Stromal cell of bone marrow (primary cell): ENCODE results near the gene SCARF1.
"Not testable (repeated sequence)": the region's sequence is repeated elsewhere in the genome, so short reads cannot be mapped to it uniquely, and the experiment has no call there.

Source experiments
- DNase-seq: peaks from one replicate; pipeline ENCODE4 v3.0.0-alpha.2; 2012; ENCODE audit warnings: low read depth

SCARF1 gene

GRCh38 chr17:1645207-1646171 lies at the start of gene SCARF1:
TSS of gene SCARF1 (minus strand) at chr17:1645732. CDS start at chr17:1645697, 35 bp downstream.
- DNase-seq: no peak

- no peak for DNase-seq
Measured at GRCh38 chr17:1693339-1693738, 47.8 kb upstream of the SCARF1 start.

GRCh38 chr17:1690544-1691221 lies 45.2 kb upstream of the SCARF1 start:
- DNase-seq: no peak

GRCh38 chr17:1688405-1688804 lies 42.9 kb upstream of the SCARF1 start:
- not testable (repeated sequence) for DNase-seq

- no peak for DNase-seq
Measured at GRCh38 chr17:1686086-1686485, 40.6 kb upstream of the SCARF1 start.

DNA sequence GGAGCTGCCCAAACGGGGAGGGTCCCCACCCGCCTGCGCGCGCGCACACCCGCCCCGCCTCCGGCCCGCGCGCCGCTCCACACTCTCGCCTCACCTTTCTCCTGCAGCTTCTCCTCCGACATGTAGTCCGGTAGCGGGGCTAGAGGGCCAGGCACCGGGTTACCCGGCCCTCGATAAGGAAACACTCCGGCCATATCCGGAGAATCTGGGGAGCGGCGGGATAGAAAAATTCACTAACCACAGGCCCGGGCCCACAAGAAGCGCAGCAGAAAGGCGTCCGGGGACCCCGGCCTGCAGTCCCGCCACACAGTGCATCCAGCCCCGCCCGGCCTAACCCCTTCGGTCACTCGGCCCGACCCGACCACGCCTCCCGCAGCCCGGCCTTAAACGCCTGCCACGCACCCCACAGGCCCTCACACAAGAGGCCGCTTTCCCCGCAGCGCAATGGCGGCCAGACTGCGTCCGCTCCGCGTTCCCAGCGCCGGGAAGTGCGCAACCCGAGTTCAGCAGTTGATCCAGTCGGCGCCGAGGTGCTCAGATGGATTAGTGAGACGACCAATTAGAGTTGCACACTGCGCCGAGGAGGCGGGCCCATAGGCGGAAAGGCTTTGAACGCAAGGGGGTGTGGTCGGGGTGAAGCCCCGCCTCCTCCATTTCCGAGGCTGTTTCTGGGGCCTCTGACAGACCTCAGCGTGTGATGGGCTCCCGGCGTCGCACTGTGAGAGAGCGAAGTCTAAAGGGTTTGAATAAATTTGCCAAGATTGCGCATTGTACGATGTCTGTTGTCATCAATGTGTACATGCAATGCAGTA lies 39.1 kb upstream of the SCARF1 start, which contains the start of gene PRPF8:
TSS of gene PRPF8 (minus strand) at position 490 of the 812 bp plus-strand sequence. CDS start at position 194, 296 bp downstream.
- peak; percentile 95 for DNase-seq

DNA sequence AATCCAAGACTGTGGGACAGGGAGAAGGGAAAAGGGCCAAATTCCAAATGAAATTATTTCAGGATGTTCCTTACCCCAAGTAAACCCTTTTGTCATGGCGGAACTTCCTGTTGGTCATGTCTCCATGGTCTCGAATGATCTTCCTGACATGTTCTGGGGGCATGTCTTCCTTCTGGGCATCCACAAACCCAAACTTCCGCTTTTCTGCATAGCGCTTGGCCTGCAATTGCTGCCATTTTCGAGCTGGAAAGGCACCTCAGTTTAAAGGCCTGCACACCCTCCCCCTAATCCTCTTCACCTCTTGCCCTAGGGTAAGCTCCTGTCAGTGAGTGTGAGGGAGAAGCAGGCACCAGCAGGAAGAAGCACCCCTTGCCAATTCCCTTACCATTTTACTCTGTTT lies 37.9 kb upstream of the SCARF1 start:
- DNase-seq: no peak

GRCh38 chr17:1676401-1676800 lies 30.9 kb upstream of the SCARF1 start:
- DNase-seq: no peak

DNA sequence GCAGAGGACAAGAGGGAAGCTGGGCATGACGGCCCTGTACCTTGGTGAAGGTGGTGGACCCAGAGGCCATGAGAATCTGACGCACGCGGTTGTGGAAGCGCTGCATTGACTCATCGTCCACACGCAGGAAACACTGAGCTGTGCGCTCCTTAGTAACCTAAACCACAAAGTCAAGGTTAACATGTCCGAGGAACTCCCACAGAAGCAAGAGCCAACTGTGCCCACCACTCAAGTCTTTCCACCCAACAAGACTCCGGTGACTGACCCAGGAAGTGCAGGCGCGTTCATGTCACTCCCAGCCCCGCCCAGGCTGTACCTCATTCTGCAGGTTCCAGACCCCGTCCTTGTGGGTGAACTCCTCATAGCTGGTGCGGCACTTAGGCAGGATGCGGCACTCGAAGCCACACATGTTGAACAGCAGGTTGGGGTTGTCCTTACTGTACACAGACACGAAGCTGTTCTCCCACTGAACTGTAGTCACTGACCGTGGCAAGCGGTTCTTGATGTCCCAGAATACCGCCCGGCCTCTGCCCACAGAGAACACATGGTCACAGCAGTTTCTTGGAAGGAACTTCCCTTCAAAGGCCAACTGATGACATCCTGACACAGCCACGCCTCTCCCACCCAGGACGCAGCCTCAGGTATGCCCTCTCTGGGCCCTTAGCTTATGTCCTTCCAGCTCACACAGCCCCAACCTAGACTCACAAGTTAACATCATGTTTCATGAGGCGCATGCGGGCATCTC lies 27.7 kb upstream of the SCARF1 start:
- DNase-seq: no peak

DNA sequence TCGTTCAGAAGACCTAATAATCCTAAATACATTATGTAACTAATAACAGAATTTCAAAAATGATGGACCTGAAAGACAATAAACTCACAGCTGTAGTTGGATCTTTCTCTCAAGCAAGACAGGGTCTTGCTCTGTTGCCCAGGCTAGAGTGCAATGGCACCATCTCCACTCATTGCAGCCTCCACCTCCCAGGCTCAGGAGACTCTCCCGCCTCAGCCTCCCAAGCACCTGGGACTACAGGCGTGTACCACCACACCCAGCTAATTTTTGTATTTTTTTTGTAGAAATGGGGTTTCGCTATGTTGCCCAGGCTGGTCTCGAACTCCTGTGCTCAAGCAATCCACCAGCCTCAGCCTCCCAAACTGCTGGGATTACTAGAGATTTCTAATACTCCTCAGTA lies 18.4 kb upstream of the SCARF1 start:
- not testable (repeated sequence) for DNase-seq

DNA sequence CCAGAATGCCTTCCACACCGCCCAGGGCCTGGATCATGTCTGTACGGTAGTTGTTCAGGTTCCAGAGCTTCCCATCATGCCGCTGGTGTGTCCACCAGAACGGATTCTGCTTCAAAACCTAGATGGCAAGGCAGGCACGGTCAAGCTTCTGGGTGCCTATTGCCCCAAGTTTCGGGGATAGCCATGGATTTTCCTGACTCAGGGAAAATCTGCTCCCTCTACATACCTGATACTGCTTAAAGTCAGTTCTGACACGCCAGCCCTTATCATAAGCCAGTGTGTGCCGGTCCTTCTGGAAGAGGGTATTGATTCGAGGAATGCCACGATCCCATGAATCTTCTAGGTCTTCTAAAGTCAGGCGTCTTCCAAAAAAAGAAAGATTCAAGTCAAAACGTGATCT lies 15.5 kb upstream of the SCARF1 start:
- no peak for DNase-seq

DNA sequence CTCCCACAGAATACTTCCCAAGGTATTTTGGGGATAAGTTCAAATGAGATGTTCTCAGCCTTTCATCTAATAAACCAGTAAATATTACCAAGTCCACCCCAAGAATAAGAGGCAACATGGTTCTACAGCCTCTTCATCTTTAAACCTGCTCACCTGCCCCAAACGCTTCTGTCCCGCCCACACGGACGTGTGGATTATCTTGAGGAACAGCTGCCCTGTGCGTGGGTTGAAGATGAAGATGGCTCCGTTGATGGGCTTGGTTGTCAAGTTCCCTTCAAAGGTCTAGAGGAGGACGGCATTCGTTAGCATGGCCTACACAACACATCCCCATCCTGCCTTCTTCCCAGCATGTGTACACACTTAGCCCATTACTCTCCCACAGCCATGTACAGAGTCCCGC lies 12.6 kb upstream of the SCARF1 start:
- DNase-seq: no peak

- no peak for DNase-seq
Measured at GRCh38 chr17:1653735-1654134, 8.2 kb upstream of the SCARF1 start.

DNA sequence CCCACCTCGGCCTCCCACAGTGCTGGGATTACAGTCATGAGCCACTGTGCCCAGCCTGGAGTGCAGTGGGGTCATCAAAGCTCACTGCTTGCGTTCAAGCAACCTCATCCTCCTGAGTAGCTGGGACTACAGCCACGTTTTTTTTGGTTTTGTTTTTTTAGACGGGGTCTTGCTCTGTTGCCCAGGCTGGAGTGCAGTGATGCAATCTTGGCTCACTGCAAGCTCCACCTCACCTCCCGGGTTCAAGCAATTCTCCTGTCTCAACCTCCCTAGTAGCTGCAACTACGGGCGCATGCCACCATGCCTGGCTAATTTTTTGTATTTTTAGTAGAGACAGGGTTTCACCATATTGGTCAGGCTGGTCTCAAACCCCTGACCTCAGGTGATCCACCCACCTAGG lies 7.3 kb upstream of the SCARF1 start:
- not testable (repeated sequence) for DNase-seq

DNA sequence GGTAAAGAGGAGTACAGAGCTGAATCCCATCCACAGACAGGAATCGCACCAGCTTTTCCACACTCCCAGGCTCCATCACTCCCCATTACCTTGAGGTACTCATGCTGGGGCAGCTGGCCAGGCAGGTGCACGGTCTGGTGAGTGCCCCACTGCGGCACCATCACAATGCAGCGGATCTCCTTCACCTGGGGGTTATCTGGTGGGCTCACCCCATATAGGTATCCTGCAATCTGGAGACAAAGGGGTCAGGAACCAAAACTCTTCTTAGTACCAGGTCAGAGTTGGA lies 6.0 kb upstream of the SCARF1 start:
- no peak for DNase-seq

- no peak for DNase-seq
Measured at GRCh38 chr17:1650731-1651558, 5.4 kb upstream of the SCARF1 start.

DNA sequence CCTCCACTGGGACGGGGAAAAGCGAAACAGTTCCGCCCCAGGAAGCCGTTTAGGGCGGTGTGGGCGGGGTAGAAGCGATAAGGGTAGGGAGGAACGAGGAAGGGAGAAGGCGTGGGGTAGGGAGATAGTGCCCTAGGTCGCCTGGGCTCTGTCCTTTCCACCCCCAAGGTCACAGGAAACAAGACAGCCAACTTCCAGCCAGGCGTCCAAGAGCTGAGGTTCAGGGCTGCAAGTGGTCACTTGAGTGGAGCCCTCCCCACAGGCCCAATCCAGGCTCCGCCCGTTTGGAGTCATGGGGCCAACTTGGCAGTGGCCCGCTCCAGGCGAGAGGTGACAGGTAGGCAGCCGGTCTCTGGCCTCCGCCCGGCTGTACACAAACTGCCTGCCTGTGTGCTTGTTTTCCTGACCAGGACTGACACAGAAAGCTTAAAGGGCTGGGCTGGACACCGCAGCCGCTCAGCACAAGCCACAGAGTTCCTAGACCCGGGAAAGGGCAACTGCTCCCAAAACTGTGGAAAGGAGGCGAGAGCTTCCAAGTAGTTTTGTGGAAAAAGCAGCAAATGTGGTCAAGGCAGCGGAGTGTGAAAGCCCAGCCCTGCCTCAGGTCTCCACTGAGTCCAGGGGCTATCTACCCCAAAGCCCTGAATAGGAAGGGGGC lies 4.4 kb upstream of the SCARF1 start, which contains the start of gene RILP:
TSS of gene RILP (minus strand) at position 23 of the 658 bp plus-strand sequence. CDS start 62 bp downstream, outside the sequence.
- no peak for DNase-seq

GRCh38 chr17:1648963-1649843 lies 3.7 kb upstream of the SCARF1 start:
- DNase-seq: peak; percentile 87
